ENCODE data around the gene ZBTB20. TPM values are rescaled to one million over a fixed set of nuclear protein-coding genes. Genes with fewer than 3 reads are reported as not detected.
A peak's percentile ranks its signal among the peaks of the same experiment; 100 is the strongest.

Gene ZBTB20
- total RNA-seq, 1 donor, result 32.9 TPM

GRCh38 chr3:114362815-114363214 is 784.3 kb downstream of the ZBTB20 start:
- H4K20me1 ChIP-seq (ENCODE audit: insufficient read depth, low read length), result peaks cover 8% of the 10 kb centered on the region
- peak overlapping the region; percentile 25 for H3K27ac ChIP-seq (ENCODE audit: low read depth, low read length)

GRCh38 chr3:114361391-114361790 is 785.7 kb downstream of the ZBTB20 start:
- Histone ChIP-seq H3K27ac (ENCODE audit: low read depth, low read length) (no peak overlapping the region), H2AFZ (ENCODE audit: low read length) (no peak overlapping the region), H3K79me2 (ENCODE audit: insufficient read depth, low read length) (no peaks in the 10 kb centered on the region), H3K4me3 (ENCODE audit: insufficient read depth, low read length) (no peak overlapping the region), H4K20me1 (ENCODE audit: insufficient read depth, low read length) (peaks cover 10% of the 10 kb centered on the region), H3K4me2 (ENCODE audit: insufficient read depth, low read length) (no peak overlapping the region), H3K9me3 (ENCODE audit: low read depth, low read length) (no peaks in the 10 kb centered on the region), H3K4me1 (ENCODE audit: insufficient read depth, low read length) (peaks cover 11% of the 10 kb centered on the region), H3K27me3 (ENCODE audit: insufficient read depth, low read length) (no peaks in the 10 kb centered on the region), H3K36me3 (ENCODE audit: insufficient read depth, low read length) (no peaks in the 10 kb centered on the region)
- TF ChIP-seq, protein P1, sequence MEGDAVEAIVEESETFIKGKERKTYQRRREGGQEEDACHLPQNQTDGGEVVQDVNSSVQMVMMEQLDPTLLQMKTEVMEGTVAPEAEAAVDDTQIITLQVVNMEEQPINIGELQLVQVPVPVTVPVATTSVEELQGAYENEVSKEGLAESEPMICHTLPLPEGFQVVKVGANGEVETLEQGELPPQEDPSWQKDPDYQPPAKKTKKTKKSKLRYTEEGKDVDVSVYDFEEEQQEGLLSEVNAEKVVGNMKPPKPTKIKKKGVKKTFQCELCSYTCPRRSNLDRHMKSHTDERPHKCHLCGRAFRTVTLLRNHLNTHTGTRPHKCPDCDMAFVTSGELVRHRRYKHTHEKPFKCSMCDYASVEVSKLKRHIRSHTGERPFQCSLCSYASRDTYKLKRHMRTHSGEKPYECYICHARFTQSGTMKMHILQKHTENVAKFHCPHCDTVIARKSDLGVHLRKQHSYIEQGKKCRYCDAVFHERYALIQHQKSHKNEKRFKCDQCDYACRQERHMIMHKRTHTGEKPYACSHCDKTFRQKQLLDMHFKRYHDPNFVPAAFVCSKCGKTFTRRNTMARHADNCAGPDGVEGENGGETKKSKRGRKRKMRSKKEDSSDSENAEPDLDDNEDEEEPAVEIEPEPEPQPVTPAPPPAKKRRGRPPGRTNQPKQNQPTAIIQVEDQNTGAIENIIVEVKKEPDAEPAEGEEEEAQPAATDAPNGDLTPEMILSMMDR (IDR thresholded peaks at IDR 0.05; ENCODE audit: extremely low read depth, low read depth, low read length), result no peak
- no peak for DNase-seq (ENCODE audit: insufficient read length, low spot score, missing footprints)

More at GRCh38 chr3:114362815-114363214, 784.3 kb downstream of the ZBTB20 start:
- Histone ChIP-seq H3K36me3 (ENCODE audit: insufficient read depth, low read length) (no peaks in the 10 kb centered on the region), H3K27me3 (ENCODE audit: insufficient read depth, low read length) (no peaks in the 10 kb centered on the region), H3K4me2 (ENCODE audit: insufficient read depth, low read length) (no peak overlapping the region), H3K4me3 (ENCODE audit: insufficient read depth, low read length) (no peak overlapping the region), H2AFZ (ENCODE audit: low read length) (no peak overlapping the region), H3K79me2 (ENCODE audit: insufficient read depth, low read length) (no peaks in the 10 kb centered on the region), H3K9me3 (ENCODE audit: low read depth, low read length) (no peaks in the 10 kb centered on the region), H3K4me1 (ENCODE audit: insufficient read depth, low read length) (peaks cover 11% of the 10 kb centered on the region)
- TF ChIP-seq, protein P1 (IDR thresholded peaks at IDR 0.05; ENCODE audit: extremely low read depth, low read depth, low read length), result peak; percentile 50
- no peak for DNase-seq (ENCODE audit: insufficient read length, low spot score, missing footprints)

DNA sequence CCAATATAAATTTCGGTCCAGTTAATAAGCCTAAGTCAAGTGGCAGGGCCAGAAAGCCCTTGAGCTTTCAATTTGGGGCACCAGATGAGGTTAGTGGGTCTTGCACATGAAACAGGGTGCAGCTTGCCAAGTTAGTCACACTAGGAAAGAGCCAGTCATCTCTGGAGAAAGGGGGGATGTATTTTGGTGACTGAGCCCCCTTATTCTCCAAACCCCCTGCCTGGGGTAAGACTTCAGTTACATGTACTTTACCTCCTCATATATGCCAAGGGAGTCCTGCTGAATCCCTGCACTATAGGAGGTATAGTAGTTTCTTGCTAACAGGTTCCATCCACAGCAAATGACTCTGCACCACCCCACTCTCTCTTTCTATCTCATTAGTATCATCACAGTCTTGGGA is 790.6 kb downstream of the ZBTB20 start:
- no peak overlapping the region for H2AFZ ChIP-seq (ENCODE audit: low read length)
- no peaks in the 10 kb centered on the region for H3K27me3 ChIP-seq (ENCODE audit: insufficient read depth, low read length)
- TF ChIP-seq, protein P1 (IDR thresholded peaks at IDR 0.05; ENCODE audit: extremely low read depth, low read depth, low read length), result no peak
- no peak for DNase-seq (ENCODE audit: insufficient read length, low spot score, missing footprints)
- H4K20me1 ChIP-seq (ENCODE audit: insufficient read depth, low read length), result peaks cover 5% of the 10 kb centered on the region
- H3K4me1 ChIP-seq (ENCODE audit: insufficient read depth, low read length), result no peaks in the 10 kb centered on the region
- H3K79me2 ChIP-seq (ENCODE audit: insufficient read depth, low read length), result no peaks in the 10 kb centered on the region
- no peaks in the 10 kb centered on the region for H3K36me3 ChIP-seq (ENCODE audit: insufficient read depth, low read length)
- no peak overlapping the region for H3K4me2 ChIP-seq (ENCODE audit: insufficient read depth, low read length)
- no peak overlapping the region for H3K4me3 ChIP-seq (ENCODE audit: insufficient read depth, low read length)
- H3K27ac ChIP-seq (ENCODE audit: low read depth, low read length), result no peak overlapping the region
- no peaks in the 10 kb centered on the region for H3K9me3 ChIP-seq (ENCODE audit: low read depth, low read length)

DNA sequence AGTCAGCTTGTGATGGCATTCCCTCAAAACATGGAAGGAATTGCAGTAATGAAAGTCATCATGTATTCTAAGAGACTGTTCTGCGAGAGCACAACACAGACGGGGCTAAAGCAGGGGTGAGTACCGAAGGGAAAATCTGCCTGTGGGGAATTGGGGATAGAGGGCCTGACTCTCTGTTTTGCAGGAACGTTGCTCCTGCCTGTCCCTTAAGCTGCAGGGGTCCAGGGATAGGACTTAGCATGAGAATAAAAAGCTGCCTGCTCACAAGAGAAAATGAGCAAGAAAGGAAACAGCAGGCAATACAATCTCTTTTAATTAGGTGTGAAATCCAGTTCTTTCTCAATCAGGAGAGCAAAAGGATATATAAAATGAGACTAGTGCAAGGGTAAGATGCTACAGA is 791.0 kb downstream of the ZBTB20 start:
- H3K4me3 ChIP-seq (ENCODE audit: insufficient read depth, low read length), result no peak overlapping the region
- no peak overlapping the region for H3K4me2 ChIP-seq (ENCODE audit: insufficient read depth, low read length)

More for the DNA sequence above, 791.0 kb downstream of the ZBTB20 start:
- H2AFZ ChIP-seq (ENCODE audit: low read length), result no peak overlapping the region
- H3K27me3 ChIP-seq (ENCODE audit: insufficient read depth, low read length), result no peaks in the 10 kb centered on the region
- no peaks in the 10 kb centered on the region for H3K36me3 ChIP-seq (ENCODE audit: insufficient read depth, low read length)
- DNase-seq (ENCODE audit: insufficient read length, low spot score, missing footprints), result no peak
- no peaks in the 10 kb centered on the region for H3K9me3 ChIP-seq (ENCODE audit: low read depth, low read length)
- no peak overlapping the region for H3K27ac ChIP-seq (ENCODE audit: low read depth, low read length)
- H3K79me2 ChIP-seq (ENCODE audit: insufficient read depth, low read length), result no peaks in the 10 kb centered on the region
- peaks cover 5% of the 10 kb centered on the region for H4K20me1 ChIP-seq (ENCODE audit: insufficient read depth, low read length)
- no peaks in the 10 kb centered on the region for H3K4me1 ChIP-seq (ENCODE audit: insufficient read depth, low read length)
- TF ChIP-seq, protein P1 (IDR thresholded peaks at IDR 0.05; ENCODE audit: extremely low read depth, low read depth, low read length), result no peak
